ENCODE results near the gene DIP2C.

GRCh38 chr10:649798-650440 lies 39.5 kb downstream of the DIP2C start:
- TF ChIP-seq CTCF (IDR thresholded peaks at IDR 0.05), result no peak
- no peak for TF ChIP-seq POLR2A (IDR thresholded peaks at IDR 0.05)
